GM23338 (cell line): ENCODE measurements around the gene FGGY. TPM values are rescaled to one million over a fixed set of nuclear protein-coding genes. Genes with fewer than 3 reads are reported as not detected.

Experiments
- ATAC-seq: fragments of 200-7000 bp; cut with Tn5 transposase; 3 replicates; pipeline ENCODE4 v1.9.1; 2020
- DNase-seq: peaks from one replicate; pipeline ENCODE4 v3.0.0-alpha.2; 2015; ENCODE audit warnings: low spot score
- H2AFZ ChIP-seq: fragments of 200-600 bp; sonication (generic); 2 replicates; pipeline ENCODE4 v1.8.0; 2016; ENCODE audit warnings: antibody characterized with exemption, mild to moderate bottlenecking, moderate library complexity
- H3F3A ChIP-seq: fragments of 200-600 bp; sonication (generic); replicated peaks from 2 replicates; pipeline ENCODE4 v1.8.0; 2017; ENCODE audit warnings: antibody characterized with exemption, mixed run types, low read depth
- H3K27ac ChIP-seq: fragments of 200-600 bp; sonication (generic); 2 replicates; pipeline ENCODE4 v1.6.1; 2016; ENCODE audit warnings: low read depth
- H3K27me3 ChIP-seq: fragments of 200-600 bp; sonication (generic); 2 replicates; pipeline ENCODE4 v1.8.0; 2016; ENCODE audit warnings: mild to moderate bottlenecking, mixed run types, moderate library complexity; ENCODE audit not compliant: insufficient read depth
- H3K36me3 ChIP-seq: fragments of 200-600 bp; sonication (generic); 2 replicates; pipeline ENCODE4 v1.8.0; 2016; ENCODE audit warnings: mild to moderate bottlenecking; ENCODE audit not compliant: insufficient read depth
- H3K4me1 ChIP-seq: fragments of 200-600 bp; sonication (generic); 2 replicates; pipeline ENCODE4 v1.8.0; 2016; ENCODE audit warnings: mild to moderate bottlenecking, moderate library complexity; ENCODE audit not compliant: insufficient read depth
- H3K4me2 ChIP-seq: fragments of 200-600 bp; sonication (generic); 2 replicates; pipeline ENCODE4 v1.7.1; 2017; ENCODE audit warnings: mixed run types
- H3K4me3 ChIP-seq: fragments of 200-600 bp; sonication (generic); 2 replicates; pipeline ENCODE4 v1.6.1; 2016; ENCODE audit warnings: mixed run types
- H3K79me2 ChIP-seq: fragments of 200-600 bp; sonication (generic); replicated peaks from 2 replicates; pipeline ENCODE4 v1.8.0; 2017; ENCODE audit warnings: mild to moderate bottlenecking; ENCODE audit not compliant: insufficient read depth
- H3K9me2 ChIP-seq: fragments of 200-600 bp; sonication (generic); 2 replicates; pipeline ENCODE4 v1.8.0; 2017; ENCODE audit not compliant: insufficient read depth
- H4K20me1 ChIP-seq: fragments of 200-600 bp; sonication (generic); replicated peaks from 2 replicates; pipeline ENCODE4 v1.8.0; 2017; ENCODE audit warnings: mild to moderate bottlenecking; ENCODE audit not compliant: insufficient read depth
- H3K27ac Mint-ChIP-seq: 2 replicates; pipeline ENCODE4 v1.8.0; 2020; ENCODE audit warnings: inconsistent platforms, mild to moderate bottlenecking, moderate library complexity, mixed read lengths
- H3K27me3 Mint-ChIP-seq: 3 replicates; pipeline ENCODE4 v1.8.0; 2022; ENCODE audit warnings: low read depth, mild to moderate bottlenecking, moderate library complexity, mixed read lengths, inconsistent platforms; ENCODE audit not compliant: insufficient read depth, poor library complexity
- H3K36me3 Mint-ChIP-seq: 3 replicates; pipeline ENCODE4 v1.8.0; 2021; ENCODE audit warnings: low read depth, mild to moderate bottlenecking, inconsistent platforms, moderate library complexity, mixed read lengths
- H3K4me1 Mint-ChIP-seq: 3 replicates; pipeline ENCODE4 v1.8.0; 2020; ENCODE audit warnings: mild to moderate bottlenecking, inconsistent platforms, mixed read lengths
- H3K4me3 Mint-ChIP-seq: 3 replicates; pipeline ENCODE4 v1.8.0; 2021; ENCODE audit warnings: moderate library complexity, mild to moderate bottlenecking, inconsistent platforms, mixed read lengths
- H3K9me3 Mint-ChIP-seq: 3 replicates; pipeline ENCODE4 v1.8.0; 2020; ENCODE audit warnings: moderate library complexity, mild to moderate bottlenecking, inconsistent platforms, mixed read lengths
- CREB1 ChIP-seq: fragments of 250-450 bp; sonication (Bioruptor Pico); IDR thresholded peaks from 2 replicates; pipeline ENCODE4 v1.5.0; 2020; ENCODE audit warnings: low read depth, mild to moderate bottlenecking, moderate library complexity
- CTCF ChIP-seq, 2 experiments: fragments of 200-600 bp in 1 of 2; sonication (generic) in 1 of 2; conservative IDR thresholded peaks; 2 replicates each; pipeline versions ENCODE4 v1.5.1 to v1.6.1; 2016 to 2017; ENCODE audit warnings: antibody characterized with exemption in 2 of 2, low read depth in 2 of 2, mild to moderate bottlenecking in 2 of 2, moderate library complexity in 1 of 2
- EZH2 ChIP-seq: fragments of 200-600 bp; sonication (generic); IDR thresholded peaks from one replicate; pipeline ENCODE4 v1.8.0; 2017; ENCODE audit warnings: antibody characterized with exemption, mild to moderate bottlenecking, low read depth; ENCODE audit not compliant: unreplicated experiment
- EZH2phosphoT487 ChIP-seq: fragments of 200-600 bp; sonication (generic); IDR thresholded peaks from one replicate; pipeline ENCODE4 v1.8.1; 2018; ENCODE audit warnings: antibody characterized with exemption; ENCODE audit not compliant: unreplicated experiment
- JUNB ChIP-seq: IDR thresholded peaks from one replicate; pipeline ENCODE4 v1.6.1; 2016; ENCODE audit warnings: antibody characterized with exemption; ENCODE audit not compliant: unreplicated experiment
- NANOG ChIP-seq: IDR thresholded peaks from 2 replicates; pipeline ENCODE4 v1.6.1; 2016; ENCODE audit warnings: antibody characterized with exemption, borderline replicate concordance
- POLR2AphosphoS5 ChIP-seq: IDR thresholded peaks from 2 replicates; pipeline ENCODE4 v1.6.1; 2016; ENCODE audit warnings: antibody characterized with exemption, low read depth
- STAT1 ChIP-seq: IDR thresholded peaks from one replicate; pipeline ENCODE4 v1.6.1; 2016; ENCODE audit warnings: antibody characterized with exemption; ENCODE audit not compliant: unreplicated experiment
- ZNF114 ChIP-seq: fragments of 250-450 bp; sonication (Bioruptor Pico); IDR thresholded peaks from 2 replicates; pipeline ENCODE4 v1.5.0; 2020; ENCODE audit warnings: mild to moderate bottlenecking, moderate library complexity
- ZNF331 ChIP-seq: fragments of 250-450 bp; sonication (Bioruptor Pico); IDR thresholded peaks from 2 replicates; pipeline ENCODE4 v1.5.0; 2020; ENCODE audit warnings: low read depth, mild to moderate bottlenecking, moderate library complexity
- polyA plus RNA-seq: library from polyadenylated mRNA; unstranded; fragments of >200 nt; fragmentation: Nextera tagmentation; extraction: Ambion mirVana; gene quantifications from 2 replicates; pipeline ENCODE4 v1.2.1, GENCODE V29; 2016
- total RNA-seq: library from RNA; depleted of rRNA; stranded (reverse); fragments of >200 nt; shearing (Covaris generic); gene quantifications from 2 replicates; pipeline ENCODE4 v1.2.3, GENCODE V29; 2014
- TF ChIP-seq, protein P1 (sequence below): IDR thresholded peaks from 2 replicates; pipeline ENCODE4 v1.6.1; 2016; ENCODE audit warnings: antibody characterized with exemption
- TF ChIP-seq, protein P2 (sequence below): IDR thresholded peaks from one replicate; pipeline ENCODE4 v1.6.1; 2018; ENCODE audit warnings: antibody characterized with exemption; ENCODE audit not compliant: unreplicated experiment

FGGY gene
- total and polyA plus RNA-seq, 2 experiments from 2014 or later = 10.9 to 21.4 TPM

DNA sequence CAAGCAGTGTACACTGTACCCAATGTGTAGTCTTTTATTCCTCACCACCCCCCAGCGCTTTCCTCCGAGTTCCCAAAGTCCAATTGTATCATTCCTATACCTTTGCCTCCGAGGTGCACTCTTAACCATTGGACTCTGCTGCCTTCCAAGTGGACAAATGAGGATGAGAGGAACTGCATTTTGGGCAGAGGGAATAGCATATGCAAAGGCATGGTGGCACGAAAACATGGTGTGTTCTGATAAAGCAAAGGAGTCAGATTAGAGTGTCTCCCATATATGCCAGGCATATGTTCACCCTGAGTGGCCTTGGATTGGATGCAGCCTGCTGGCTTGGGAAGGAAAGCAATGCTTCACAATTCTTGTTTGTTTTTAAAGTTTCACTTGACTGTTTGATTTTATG is 25.5 kb downstream of the FGGY start:
- H3F3A ChIP-seq = no peaks in the 10 kb centered on the region
- Mint-ChIP-seq H3K4me3 (no peak overlapping the region), H3K27me3 (peaks cover 3% of the 10 kb centered on the region), H3K4me1 (peaks cover 10% of the 10 kb centered on the region), H3K27ac (no peak overlapping the region), H3K9me3 (peaks cover 6% of the 10 kb centered on the region; the same call in 2 of the 3 replicates), H3K36me3 (peaks cover 36% of the 10 kb centered on the region)
- H3K4me3 ChIP-seq = no peak overlapping the region
- H4K20me1 ChIP-seq = no peaks in the 10 kb centered on the region
- H3K36me3 ChIP-seq = no peaks in the 10 kb centered on the region
- H3K4me1 ChIP-seq = peaks cover 5% of the 10 kb centered on the region
- no peak overlapping the region for H2AFZ ChIP-seq
- DNase-seq (no peak), ATAC-seq (no peak)
- no peak overlapping the region for H3K4me2 ChIP-seq
- H3K79me2 ChIP-seq = 0 out of 2 replicates have a peak, but pooled peaks cover 3% of the 10 kb centered on the region
- H3K27ac ChIP-seq = no peak overlapping the region
- H3K9me2 ChIP-seq = peaks cover 10% of the 10 kb centered on the region
- H3K27me3 ChIP-seq = no peaks in the 10 kb centered on the region
- TF ChIP-seq, protein P1, sequence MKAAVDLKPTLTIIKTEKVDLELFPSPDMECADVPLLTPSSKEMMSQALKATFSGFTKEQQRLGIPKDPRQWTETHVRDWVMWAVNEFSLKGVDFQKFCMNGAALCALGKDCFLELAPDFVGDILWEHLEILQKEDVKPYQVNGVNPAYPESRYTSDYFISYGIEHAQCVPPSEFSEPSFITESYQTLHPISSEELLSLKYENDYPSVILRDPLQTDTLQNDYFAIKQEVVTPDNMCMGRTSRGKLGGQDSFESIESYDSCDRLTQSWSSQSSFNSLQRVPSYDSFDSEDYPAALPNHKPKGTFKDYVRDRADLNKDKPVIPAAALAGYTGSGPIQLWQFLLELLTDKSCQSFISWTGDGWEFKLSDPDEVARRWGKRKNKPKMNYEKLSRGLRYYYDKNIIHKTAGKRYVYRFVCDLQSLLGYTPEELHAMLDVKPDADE = no peak
- no peak for TF ChIP-seq CTCF (conservative IDR thresholded peaks at IDR 0.05; ENCODE audit: low read depth in 2 of 2)

DNA sequence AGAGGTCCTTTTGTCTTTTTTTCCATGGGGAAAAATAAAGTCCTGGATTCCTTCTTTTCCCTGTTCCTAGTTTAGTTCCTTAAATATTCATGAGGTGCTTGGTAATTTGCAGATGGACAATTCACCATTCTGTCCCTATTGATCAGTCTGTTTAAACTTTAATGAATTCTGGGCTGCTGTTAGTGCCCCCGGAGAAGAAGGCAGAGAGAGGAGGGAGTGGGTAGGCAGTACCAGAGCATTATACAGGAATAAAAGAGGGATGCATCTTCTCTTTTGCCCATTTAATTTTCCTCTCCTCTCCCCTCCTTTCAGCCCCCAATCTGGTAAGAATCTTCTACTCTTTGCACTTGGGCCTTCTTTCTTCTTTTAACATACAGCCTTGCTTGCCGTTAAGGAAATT is 25.9 kb downstream of the FGGY start:
- DNase-seq (no peak), ATAC-seq (no peak)
- Histone ChIP-seq H3K9me2 (peaks cover 10% of the 10 kb centered on the region), H3K36me3 (no peaks in the 10 kb centered on the region), H3K4me1 (peaks cover under 1% of the 10 kb centered on the region), H3K27me3 (no peaks in the 10 kb centered on the region), H3K79me2 (0 out of 2 replicates have a peak, but pooled peaks cover 3% of the 10 kb centered on the region), H2AFZ (no peak overlapping the region), H4K20me1 (no peaks in the 10 kb centered on the region), H3K4me2 (no peak overlapping the region), H3K27ac (no peak overlapping the region), H3F3A (no peaks in the 10 kb centered on the region), H3K4me3 (no peak overlapping the region)
- Mint-ChIP-seq H3K36me3 (peaks cover 38% of the 10 kb centered on the region), H3K4me3 (no peak overlapping the region), H3K9me3 (peaks cover 6% of the 10 kb centered on the region; the same call in 2 of the 3 replicates), H3K4me1 (peaks cover 6% of the 10 kb centered on the region), H3K27me3 (peaks cover 1% of the 10 kb centered on the region), H3K27ac (no peak overlapping the region)
- TF ChIP-seq JUNB (no peak), EZH2phosphoT487 (no peak), ZNF331 (CRISPR knock-in tag) (no peak), ZNF114 (CRISPR knock-in tag) (no peak), NANOG (no peak), STAT1 (no peak), POLR2AphosphoS5 (no peak), EZH2 (no peak), CREB1 (CRISPR knock-in tag) (no peak)
- TF ChIP-seq, protein P2, sequence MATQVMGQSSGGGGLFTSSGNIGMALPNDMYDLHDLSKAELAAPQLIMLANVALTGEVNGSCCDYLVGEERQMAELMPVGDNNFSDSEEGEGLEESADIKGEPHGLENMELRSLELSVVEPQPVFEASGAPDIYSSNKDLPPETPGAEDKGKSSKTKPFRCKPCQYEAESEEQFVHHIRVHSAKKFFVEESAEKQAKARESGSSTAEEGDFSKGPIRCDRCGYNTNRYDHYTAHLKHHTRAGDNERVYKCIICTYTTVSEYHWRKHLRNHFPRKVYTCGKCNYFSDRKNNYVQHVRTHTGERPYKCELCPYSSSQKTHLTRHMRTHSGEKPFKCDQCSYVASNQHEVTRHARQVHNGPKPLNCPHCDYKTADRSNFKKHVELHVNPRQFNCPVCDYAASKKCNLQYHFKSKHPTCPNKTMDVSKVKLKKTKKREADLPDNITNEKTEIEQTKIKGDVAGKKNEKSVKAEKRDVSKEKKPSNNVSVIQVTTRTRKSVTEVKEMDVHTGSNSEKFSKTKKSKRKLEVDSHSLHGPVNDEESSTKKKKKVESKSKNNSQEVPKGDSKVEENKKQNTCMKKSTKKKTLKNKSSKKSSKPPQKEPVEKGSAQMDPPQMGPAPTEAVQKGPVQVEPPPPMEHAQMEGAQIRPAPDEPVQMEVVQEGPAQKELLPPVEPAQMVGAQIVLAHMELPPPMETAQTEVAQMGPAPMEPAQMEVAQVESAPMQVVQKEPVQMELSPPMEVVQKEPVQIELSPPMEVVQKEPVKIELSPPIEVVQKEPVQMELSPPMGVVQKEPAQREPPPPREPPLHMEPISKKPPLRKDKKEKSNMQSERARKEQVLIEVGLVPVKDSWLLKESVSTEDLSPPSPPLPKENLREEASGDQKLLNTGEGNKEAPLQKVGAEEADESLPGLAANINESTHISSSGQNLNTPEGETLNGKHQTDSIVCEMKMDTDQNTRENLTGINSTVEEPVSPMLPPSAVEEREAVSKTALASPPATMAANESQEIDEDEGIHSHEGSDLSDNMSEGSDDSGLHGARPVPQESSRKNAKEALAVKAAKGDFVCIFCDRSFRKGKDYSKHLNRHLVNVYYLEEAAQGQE = no peak
- TF ChIP-seq, protein P1 = no peak
